GM12874 (cell line): Measurements from ENCODE around the gene MAPK10.

Experiments
- TF ChIP-seq, protein P1 (sequence below): IDR thresholded peaks from 2 replicates; pipeline ENCODE4 v1.5.1; 2011; ENCODE audit warnings: low read depth, mild to moderate bottlenecking, control low read depth, low read length, moderate library complexity; ENCODE audit not compliant: insufficient read depth

The MAPK10 gene

GRCh38 chr4:86279293-86279960 lies 80.4 kb downstream of the MAPK10 start:
- TF ChIP-seq, protein P1, sequence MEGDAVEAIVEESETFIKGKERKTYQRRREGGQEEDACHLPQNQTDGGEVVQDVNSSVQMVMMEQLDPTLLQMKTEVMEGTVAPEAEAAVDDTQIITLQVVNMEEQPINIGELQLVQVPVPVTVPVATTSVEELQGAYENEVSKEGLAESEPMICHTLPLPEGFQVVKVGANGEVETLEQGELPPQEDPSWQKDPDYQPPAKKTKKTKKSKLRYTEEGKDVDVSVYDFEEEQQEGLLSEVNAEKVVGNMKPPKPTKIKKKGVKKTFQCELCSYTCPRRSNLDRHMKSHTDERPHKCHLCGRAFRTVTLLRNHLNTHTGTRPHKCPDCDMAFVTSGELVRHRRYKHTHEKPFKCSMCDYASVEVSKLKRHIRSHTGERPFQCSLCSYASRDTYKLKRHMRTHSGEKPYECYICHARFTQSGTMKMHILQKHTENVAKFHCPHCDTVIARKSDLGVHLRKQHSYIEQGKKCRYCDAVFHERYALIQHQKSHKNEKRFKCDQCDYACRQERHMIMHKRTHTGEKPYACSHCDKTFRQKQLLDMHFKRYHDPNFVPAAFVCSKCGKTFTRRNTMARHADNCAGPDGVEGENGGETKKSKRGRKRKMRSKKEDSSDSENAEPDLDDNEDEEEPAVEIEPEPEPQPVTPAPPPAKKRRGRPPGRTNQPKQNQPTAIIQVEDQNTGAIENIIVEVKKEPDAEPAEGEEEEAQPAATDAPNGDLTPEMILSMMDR, result no peak

DNA sequence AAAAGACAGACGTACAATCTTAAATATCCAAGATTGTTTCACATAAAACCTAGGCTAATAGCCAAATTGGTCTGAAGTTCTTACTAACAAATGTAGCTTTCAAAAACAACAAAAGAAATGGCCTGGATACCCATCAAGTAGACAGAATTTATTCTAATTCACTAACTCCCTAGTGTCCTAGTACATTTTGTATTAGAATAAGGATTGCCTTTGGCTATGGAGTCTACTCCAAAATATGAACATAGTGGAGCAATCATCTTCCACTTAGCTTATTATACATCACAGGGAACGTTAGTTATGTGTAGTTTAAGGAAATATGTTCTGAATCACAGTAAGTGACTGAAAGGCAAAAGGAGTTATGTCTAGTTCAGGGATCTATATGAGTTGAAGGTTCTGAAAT lies 81.7 kb downstream of the MAPK10 start:
- TF ChIP-seq, protein P1, result no peak

GRCh38 chr4:86274642-86275041 lies 85.2 kb downstream of the MAPK10 start:
- TF ChIP-seq, protein P1, result no peak

GRCh38 chr4:86272669-86273068 lies 87.2 kb downstream of the MAPK10 start:
- TF ChIP-seq, protein P1, result no peak

GRCh38 chr4:86271057-86271456 lies 88.8 kb downstream of the MAPK10 start:
- TF ChIP-seq, protein P1, result no peak

DNA sequence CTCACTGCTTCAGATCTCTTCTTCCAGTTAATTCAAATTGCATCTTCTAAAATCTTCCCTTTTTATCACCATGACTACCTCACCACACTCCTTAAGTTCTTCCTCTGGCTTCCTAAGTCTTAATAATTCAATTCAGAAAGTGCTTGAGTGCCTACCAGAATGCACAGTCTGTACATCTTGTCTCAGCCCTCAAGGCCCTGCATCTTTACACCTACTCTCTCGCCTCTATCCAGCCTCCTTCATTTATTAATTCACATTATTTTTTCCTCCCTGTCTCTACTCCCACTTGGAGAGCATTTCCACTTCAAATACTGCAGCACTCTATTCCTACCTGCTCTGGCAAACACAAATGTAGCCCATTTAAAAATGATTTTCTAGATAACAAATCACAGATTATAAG lies 90.5 kb downstream of the MAPK10 start:
- TF ChIP-seq, protein P1, result no peak

- TF ChIP-seq, protein P1, result no peak
These were observed 95.6 kb downstream of the MAPK10 start for GRCh38 chr4:86264241-86264640.
